Activated CD4-positive, alpha-beta T cell treated with anti-CD3 and anti-CD28 coated beads for 24 hours (primary cell): ENCODE measurements around the gene EDA.

Source experiments
- DNase-seq, 2 donors: peaks; one replicate each; pipeline ENCODE4 v3.0.0-alpha.2; 2020; ENCODE audit warnings: low read depth in 2 of 2

The EDA gene

DNA sequence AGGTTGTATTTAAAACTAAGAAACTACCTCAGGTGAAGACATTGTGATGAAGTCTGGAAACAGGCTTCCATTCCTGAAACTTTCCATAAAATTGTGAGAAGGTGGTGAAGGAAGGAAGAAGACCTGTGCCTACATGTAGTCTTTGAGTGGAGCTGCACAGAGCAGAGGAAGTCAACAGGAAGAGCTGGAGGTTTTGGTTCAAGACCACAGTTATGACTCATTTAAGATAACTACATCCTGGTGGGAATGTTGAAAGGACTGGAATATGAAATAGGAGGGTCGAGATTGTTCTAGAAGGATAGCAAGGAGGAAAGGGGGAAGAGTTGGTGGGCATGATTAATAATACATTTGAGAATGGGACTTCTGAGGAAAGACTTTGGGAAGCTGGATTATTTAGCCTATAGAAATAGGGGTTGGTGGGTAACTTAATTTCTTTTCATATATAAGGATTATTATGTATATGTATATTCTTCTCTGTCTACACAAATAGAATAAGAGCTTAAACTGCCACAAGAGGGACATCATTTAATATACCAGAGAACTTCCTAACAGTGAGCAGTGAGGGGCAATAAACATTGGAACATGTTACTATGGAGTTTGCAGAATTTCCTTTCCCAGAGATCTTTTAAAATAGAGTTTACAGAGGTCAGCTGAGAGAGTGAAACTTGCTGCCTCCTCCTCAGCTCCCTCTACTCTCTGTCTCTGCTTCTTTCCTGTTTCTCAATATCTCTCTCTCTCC, 410.4 kb downstream of the EDA start:
- DNase-seq: no peak

DNA sequence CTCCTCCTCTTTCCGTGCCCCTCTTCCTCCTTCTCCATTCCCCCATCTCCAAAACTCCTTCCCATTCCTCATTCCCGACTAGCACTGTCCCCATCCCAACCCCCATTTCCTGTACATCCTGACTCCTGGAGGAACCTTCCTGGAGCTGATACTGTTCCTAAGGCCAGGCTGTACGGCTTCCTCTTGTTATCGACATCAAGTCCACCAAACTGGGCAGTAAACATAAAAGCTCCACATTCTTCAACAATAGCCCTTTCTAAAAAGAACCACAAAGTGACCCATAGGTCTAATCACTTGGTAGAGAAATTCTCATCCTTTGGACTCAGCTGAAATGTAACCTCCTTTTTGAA, 410.9 kb downstream of the EDA start:
- DNase-seq: no peak

DNA sequence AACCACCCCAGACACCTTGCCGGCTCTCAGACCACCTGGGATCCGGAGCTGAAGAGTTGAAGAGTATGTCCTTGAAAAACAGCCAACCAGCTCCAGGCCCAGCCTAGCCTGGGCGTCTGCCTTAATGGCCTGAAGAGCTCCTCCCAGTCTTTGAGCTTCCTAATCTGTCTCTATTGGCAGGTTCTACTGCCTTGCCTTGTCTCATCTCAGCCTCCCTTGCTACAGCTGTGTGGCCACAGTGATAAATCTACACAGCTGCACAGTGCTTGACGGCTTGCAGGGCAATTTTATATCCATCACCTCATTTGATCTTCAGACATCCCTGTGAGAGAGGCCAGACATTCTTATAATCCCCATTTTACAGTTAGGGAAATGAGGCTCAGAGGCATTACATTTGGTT, 413.9 kb downstream of the EDA start:
- no peak for DNase-seq

DNA sequence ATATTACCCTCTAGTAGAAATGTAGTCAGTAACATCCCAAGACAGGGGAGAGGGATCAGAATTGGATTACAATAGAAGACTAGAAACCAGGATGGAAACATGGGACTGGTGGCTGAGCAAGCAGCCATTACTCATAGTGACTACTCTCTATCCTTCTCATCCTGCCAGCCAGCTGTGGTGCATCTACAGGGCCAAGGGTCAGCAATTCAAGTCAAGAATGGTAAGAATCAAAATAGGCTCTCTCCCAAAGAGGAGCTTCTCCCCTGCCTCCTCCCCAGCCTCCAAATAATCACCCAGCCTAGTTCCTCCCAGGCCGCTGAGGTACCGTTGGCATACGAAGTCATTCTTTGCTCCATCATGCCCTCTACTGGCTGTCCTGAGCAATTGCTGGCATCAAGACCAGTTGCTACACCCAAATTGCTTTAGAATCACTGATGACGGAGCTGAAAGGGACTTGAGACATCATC, 414.4 kb downstream of the EDA start:
- DNase-seq: peak; percentile 6 to 50

DNA sequence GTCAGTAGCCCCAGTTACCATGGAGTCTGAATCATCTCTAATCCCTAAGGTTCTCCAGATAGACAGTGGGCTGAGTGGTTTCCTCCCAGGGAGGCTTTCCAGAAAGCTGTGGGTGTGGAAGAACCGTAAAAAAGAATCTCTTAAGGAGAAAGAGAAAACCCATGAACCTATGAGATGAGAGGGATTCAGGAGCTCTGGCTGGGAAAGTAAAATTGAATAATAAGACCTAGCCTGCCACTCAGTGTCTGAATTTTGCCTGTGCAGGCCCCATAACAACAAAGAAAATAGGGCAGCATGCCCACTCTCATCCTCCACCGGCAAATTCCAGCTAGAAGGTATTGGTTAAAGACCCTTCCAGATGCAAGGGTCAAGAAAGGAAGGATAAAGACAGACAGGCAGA, 416.9 kb downstream of the EDA start:
- no peak for DNase-seq

DNA sequence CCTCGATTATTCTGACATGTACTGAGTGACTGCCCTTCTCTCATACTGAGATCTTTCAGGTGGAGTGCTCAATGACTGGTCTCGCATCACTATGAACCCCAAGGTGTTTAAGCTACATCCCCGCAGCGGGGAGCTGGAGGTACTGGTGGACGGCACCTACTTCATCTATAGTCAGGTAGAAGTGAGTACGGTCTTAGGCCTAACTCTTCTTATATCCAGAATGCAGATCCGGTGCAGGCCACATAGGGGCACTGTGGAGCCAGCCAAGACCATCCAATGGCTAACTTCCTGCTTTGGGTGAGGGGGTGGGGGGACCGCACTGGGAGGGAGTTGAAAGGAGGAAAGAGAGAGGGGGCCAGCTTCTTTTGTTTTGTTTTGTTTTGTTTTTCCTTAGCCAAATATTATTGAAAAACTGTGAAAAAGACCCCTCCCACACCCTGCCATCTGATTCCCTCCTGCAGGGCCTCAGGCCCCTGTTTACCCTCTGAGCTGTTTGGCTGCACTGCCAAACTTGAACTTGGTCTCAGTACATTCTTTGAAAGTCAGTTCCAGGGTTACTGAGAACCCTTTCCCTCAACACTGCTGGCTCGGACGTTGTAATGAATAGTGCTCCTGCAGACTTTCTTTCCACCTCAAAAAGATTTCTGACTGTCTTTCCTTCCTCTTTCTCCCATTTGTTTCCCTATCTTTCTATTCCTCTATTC, 417.6 kb downstream of the EDA start:
- DNase-seq: peak in 1 of 2 donors; percentile 3

DNA sequence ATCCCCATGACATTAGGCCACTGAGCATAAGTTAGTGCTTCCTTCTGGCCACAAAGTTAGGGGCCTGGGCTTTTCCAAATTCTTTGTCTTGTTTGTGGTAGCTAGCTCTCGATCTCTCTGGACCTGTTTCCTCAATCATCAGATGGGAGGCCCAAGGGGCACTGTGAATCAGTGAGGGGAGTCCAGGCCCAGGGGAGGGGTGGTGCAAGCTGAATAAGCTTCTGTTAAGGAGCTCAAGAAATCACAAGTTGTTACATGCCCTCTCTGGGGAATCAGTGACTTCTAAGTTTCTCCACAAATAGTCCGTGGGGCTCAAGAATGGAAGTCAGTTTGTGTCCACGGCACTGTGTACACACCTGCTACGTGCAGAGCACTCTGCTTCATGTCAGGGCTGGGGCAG, 418.7 kb downstream of the EDA start:
- DNase-seq: no peak

DNA sequence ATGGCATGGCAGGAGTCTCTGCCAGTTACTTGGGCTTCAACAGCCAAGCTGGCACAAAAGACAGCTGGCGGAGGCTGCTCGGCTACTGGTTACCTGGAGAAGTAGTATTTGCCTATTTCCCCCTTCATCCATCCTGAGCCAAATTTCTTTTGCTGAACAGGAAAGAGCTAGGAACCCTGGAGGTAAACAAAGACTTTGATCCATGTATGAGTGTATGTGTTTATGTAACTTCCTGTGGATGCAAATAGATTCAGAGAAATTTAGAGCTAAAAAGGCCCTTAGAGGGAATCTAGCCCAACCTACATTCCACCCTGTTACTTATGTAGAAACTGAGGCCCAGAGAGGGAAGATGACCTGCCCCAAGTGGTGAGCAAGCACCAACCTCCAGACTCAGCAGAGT, 422.6 kb downstream of the EDA start:
- no peak for DNase-seq

DNA sequence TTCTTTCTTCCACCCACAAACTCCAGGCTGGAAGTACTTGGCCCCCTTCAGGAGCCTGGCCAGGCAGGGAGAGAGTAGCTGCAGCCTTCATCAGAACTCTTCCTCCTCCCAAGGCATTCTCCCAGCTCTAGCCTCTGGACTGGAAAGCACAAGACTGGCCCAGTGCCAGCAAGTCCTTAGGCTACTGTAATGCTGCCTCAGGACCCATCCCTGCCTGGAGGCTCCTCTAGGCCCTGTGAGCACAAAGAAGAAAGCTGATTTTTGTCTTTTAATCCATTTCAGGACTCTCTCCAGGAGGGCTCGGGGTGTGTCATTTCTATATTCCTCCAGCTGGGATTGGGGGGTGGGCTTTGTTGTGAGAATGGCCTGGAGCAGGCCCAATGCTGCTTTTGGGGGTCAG, 423.0 kb downstream of the EDA start:
- DNase-seq: no peak

DNA sequence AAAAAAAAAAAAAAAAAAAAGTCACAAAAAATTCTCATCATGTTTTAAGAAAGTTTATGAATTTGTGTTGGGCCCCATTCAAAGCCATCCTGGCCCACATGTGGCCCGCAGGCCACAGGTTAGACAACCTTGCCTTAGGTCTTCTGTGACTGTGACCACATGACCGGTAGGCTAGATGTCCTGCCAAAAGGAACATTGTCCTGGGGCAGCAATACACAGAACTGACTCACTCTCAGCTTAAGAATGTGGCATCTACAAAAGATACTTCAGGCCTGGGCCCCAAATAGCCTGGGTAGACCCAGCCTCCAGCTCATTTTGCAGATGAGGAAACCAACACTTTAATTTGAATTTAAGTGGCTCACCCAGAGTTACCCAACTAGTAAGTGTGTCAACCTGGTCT, 423.8 kb downstream of the EDA start:
- no peak for DNase-seq

DNA sequence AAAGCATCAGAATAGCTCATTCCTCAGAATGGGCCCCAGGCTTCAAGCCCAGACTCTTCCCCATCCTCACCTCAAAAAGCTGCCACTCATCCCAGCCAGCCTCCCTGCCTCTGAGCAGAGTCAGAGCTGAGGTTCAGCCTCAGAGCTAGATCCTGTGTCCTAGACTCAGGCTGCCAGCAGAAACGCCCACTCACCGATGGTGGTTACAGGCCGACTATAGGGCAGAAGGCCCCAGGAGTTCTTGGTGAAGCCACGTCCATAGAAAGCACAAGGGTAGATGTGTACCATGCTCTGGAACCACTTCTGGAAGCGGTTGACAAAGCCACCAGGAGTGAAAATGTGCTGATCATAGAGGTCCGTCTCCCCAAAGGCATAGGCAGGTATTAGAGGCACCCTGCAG, 426.1 kb downstream of the EDA start:
- DNase-seq: no peak

DNA sequence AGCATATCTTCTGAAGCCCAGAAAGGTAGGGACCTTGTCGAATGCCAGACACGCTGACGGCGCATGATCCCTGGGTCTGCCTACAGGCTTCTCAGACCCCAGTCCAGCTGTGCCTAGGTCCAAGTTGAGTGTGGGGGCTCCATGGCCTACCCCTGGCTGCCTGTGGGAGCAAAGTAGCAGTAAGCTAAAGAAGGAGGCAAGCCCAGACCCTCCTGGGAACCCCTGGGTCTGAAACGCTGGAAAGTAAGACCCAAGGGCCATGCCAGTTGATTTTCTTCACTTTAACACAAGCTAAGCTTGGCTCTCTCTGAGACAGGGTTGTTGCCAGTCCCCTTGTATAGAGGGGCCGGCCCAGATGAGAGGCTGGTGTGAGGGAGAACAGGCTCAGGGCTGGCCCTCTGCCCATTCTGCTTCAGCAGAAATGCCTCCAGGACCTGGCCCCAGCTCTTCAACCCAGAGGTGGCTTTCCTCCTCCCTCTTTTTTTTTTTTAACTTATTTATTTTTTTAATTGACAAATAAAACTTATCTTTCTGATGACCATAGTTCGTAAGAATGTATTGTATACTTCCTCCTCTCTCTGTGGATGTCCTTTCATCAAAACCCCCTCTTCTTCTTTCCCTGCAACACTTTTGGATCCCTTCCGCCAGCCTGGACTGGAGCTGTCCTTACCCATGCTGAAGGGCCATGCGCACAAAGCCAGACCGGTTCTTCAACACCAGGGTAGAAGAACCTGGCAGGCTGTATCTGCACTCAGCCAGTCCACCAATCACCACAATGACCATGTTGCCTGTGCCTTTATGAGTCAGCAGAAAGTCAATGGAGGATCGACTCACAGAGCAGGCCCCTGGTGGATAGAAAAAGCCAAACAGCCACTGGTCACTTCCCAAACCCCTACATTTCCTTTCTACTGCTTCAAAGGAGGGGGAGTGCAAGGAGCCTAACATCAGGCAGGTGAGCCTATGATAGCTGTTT, 426.8 kb downstream of the EDA start:
- DNase-seq: no peak

DNA sequence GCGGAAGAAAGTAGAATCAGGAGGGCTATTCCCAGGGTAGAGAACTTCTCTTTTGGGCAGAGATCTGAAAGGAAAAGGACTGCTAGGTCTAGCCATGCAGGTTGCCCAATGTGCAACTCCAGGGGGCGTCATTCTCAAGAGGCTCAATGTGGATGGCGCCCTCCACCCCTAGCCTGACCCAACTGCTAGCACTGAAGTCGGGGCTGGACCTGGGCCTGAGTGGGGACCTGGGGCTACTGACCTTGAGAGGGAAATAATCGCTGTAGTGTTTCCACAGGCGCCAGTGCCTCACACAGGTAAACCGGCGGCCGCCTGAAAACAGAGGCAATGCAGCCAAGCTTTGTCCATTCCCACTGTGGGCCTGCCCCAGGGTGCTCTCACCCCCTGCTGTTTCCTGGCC, 427.8 kb downstream of the EDA start:
- DNase-seq: no peak

DNA sequence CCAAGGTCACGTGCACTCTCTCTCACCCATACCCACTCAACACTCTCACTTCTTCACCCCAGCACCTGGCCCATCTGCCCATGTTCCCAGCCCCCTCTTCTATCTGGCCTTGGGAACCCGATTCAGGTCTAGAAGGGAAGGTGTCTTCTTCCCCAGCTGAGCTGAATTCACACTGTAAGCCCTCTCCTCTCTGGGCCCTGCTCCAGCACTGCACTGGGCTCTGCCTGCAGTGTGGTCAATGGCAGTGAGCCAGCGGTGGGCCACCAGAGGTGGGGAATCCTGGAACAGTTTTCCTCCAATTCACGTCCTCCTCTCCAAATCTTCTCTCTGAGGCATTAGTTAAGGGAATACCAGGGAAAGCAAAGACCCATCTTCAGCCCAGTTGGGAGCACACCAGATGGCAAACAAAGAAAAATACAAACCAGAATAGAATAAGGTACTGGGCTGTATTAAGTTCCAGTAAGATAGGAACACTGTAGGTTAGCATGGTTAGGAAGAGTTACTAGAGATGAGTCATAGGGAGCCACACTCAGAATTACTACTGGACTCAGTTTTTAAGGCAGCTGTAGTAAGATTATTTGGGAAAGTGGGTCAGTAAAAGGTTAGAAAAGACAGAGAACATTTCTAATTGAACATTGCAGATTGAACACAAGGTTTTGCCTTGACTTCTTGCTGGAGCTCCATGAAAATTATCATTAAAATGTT, 428.8 kb downstream of the EDA start:
- no peak for DNase-seq

DNA sequence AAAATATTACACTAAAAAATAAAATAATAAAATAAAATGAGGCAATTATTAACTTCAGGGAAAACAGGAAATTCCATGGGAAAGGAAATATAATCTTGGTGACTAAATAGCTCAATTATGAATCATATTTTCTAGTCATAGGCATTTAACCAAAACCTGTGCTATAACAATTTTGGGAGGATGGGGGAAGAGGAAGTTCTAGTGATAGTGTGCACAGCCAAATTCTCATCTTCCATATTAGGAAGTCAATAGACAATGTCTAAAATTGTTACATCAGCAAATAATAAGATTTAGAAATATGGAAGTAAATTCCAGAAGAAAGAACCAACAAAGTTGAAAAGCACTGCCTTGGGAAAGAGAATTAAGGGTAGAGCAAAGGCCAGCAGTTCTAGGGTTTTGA, 431.1 kb downstream of the EDA start:
- DNase-seq: no peak

DNA sequence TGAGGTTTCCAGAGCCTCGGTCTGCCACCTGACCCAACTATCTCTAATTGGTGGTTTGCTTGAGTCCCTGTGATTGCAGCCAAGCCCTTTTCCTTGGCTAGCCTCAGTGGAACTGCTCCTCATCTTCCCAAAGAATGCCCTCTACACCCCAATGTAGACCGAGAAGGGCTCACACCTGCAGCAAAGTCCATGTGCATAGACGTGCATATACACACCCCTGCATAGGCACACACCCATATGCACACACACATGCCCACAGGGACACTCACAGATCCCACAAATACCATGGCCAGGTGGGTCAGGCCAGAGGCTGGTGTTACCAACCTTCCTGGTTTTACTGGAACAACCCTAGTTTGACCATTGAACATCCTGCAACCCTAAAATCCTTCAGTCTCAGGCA, 433.5 kb downstream of the EDA start:
- DNase-seq: no peak

DNA sequence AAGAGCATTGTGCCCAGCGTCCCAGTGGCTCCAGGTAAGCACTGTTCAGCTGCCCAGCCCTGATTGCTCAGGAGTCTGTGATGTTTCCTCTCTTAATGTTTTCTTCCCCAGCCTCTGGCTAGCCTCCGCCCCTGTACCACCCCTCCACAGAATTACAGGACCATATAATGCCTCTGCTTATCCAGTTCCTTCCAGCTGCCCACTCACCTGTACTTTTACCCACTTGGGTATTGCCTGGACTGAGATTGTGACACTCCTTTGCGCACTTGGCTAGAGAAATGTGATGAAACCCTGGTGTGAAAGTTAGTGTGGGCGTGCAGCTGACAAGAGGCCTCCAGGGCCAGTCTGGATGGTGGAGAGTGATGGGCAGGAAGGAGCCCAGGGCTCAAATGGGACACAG, 434.0 kb downstream of the EDA start, which contains the start of gene AWAT2:
Gene AWAT2, minus strand, starts transcription at position 14 of the 400 bp plus-strand sequence. Its CDS starts 6 bp downstream, at position 8.
- DNase-seq: no peak

DNA sequence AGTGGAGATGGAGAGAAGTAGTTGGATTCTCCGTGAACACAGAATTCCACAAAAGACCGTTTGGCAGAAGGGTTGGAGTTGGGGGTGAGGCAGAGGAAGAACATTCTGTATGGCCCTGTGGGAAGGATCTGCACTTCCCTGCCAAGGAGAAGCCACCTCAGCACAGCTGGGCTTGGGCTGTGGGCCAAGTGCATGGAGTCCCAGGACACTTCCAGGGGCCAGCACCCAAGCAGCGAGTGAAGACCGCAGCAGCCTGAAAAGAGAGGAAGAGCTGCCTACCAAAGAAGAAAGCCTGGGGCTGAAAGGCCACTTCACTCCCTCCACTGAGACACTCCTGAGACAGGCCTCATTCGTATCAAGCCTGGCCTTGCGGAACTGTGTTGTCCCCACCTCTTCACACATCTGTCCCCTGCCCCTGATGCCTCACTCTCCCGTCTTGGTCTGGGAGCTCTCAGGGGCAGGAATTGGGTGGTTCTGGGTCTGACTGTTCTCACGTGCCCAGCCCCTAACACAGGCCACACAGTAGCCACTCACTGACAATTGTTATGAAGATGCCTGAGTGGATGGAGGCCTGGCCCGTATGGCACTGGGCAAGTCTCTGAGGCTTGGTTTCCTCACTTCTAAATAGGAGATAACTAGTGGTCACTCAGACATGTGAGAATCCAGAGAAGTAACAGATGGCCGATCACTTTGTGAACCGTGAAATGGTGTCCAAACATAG, 437.1 kb downstream of the EDA start:
- DNase-seq: no peak

DNA sequence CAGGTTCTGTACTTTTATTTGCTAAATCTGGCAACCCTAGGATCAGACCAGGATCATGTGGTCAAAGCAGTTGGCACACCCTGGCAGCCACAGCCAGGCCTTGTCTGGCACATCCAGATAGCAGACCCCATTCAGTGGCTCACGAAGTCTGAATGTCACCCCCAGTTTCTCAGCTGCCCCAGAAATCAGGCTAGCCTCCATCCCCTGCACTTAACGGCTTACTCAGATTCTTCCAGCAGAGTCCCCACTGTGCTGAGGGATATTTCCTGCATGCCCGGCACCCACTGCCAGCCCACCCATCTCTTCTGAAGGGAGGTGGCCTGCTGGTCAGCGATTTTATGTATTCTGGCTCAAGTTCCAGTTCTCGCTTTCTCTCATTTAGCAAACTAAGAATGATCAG, 438.5 kb downstream of the EDA start:
- DNase-seq: no peak

DNA sequence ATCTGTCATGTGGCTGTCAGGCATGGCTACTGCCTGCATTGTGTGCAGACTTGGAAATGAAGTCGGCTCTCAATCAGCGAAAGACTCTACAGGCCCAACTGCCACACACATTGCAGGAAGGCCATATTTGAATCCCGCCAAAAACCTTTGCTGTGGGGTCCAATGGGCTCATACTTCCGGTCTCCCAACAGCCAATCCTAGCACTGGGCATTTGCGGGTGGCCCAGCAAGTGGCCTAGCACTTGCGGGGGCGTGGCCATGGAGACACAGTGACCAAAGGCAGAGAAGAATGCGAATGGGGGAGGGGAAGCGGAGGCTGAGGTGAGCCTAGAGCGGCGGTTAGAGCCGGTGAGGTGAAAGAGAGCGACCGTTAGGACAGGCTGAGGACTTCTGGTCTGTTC, 446.2 kb downstream of the EDA start, which contains the start of gene OTUD6A:
Gene OTUD6A, plus strand, starts transcription at position 382 of the 400 bp plus-strand sequence. CDS start 68 bp downstream, outside the sequence.
- no peak for DNase-seq
